CD4-positive, alpha-beta memory T cell (primary cell): ENCODE data around the gene LONP2. TPM values are rescaled to one million over a fixed set of nuclear protein-coding genes. Genes with fewer than 3 reads are reported as not detected.

Experiments
- CTCF ChIA-PET: fragments of 350-600 bp; sonication (Branson Sonifier 250); formaldehyde crosslinking; loops from one replicate; lab custom pipeline; 2021; ENCODE audit warnings: inconsistent platforms; ENCODE audit not compliant: partially characterized antibody; lab: Charles Lee
- POLR2A ChIA-PET: fragments of 350-600 bp; sonication (Branson Sonifier 250); formaldehyde crosslinking; loops from one replicate; lab custom pipeline; 2021; ENCODE audit not compliant: partially characterized antibody; lab: Charles Lee
- DNase-seq, 5 donors: peaks; one replicate each; pipeline versions ENCODE4 v3.0.0 to v3.0.0-alpha.2; 2020 to 2022; ENCODE audit warnings: mixed read lengths in 1 of 5
- H3K27ac ChIP-seq: one replicate; pipeline ENCODE4 v1.7.0; 2013; ENCODE audit warnings: low read depth, low read length
- H3K27me3 ChIP-seq: 2 replicates; pipeline ENCODE4 v1.7.0; 2013; ENCODE audit warnings: mild to moderate bottlenecking, low read length, moderate library complexity; ENCODE audit not compliant: insufficient read depth
- H3K36me3 ChIP-seq: 2 replicates; pipeline ENCODE4 v1.7.0; 2013; ENCODE audit warnings: mild to moderate bottlenecking, low read length, moderate library complexity; ENCODE audit not compliant: insufficient read depth
- H3K4me1 ChIP-seq: 2 replicates; pipeline ENCODE4 v1.7.0; 2013; ENCODE audit warnings: mild to moderate bottlenecking, low read length, moderate library complexity; ENCODE audit not compliant: insufficient read depth
- H3K4me3 ChIP-seq, 2 donors: one replicate each; pipeline ENCODE4 v1.7.0; 2013; ENCODE audit warnings: low read length in 2 of 2, mild to moderate bottlenecking in 1 of 2
- H3K9me3 ChIP-seq, 2 donors: one replicate each; pipeline ENCODE4 v1.7.0; 2013; ENCODE audit warnings: low read length in 2 of 2, control low read depth in 1 of 2; ENCODE audit not compliant: control insufficient read depth in 1 of 2
- H3K27ac Mint-ChIP-seq, 7 donors: one replicate each; pipeline ENCODE4 v1.8.0; 2020 to 2021; ENCODE audit warnings: mixed read lengths in 7 of 7, mild to moderate bottlenecking in 6 of 7, inconsistent platforms in 3 of 7, moderate library complexity in 3 of 7
- H3K27me3 Mint-ChIP-seq, 2 donors: one replicate each; pipeline ENCODE4 v1.8.0; 2020 to 2021; ENCODE audit warnings: mixed read lengths in 2 of 2
- H3K36me3 Mint-ChIP-seq, 2 donors: one replicate each; pipeline ENCODE4 v1.8.0; 2020 to 2021; ENCODE audit warnings: mixed read lengths in 2 of 2, inconsistent platforms in 1 of 2, mild to moderate bottlenecking in 1 of 2
- H3K4me1 Mint-ChIP-seq, 4 donors: one replicate each; pipeline ENCODE4 v1.8.0; 2020 to 2021; ENCODE audit warnings: mixed read lengths in 4 of 4, mild to moderate bottlenecking in 1 of 4
- H3K4me3 Mint-ChIP-seq, 8 donors: one replicate each; pipeline ENCODE4 v1.8.0; 2020 to 2021; ENCODE audit warnings: mixed read lengths in 8 of 8, mild to moderate bottlenecking in 7 of 8, moderate library complexity in 6 of 8, inconsistent platforms in 3 of 8
- H3K9me3 Mint-ChIP-seq, 8 donors: one replicate each; pipeline ENCODE4 v1.8.0; 2020 to 2021; ENCODE audit warnings: mixed read lengths in 8 of 8, mild to moderate bottlenecking in 5 of 8, inconsistent platforms in 3 of 8, moderate library complexity in 1 of 8
- intact Hi-C: fragments of 100-400 bp; cut with micrococcal nuclease; formaldehyde crosslinking; loops from one replicate; pipeline ENCODE4 v1.15.1; 2023
- polyA plus RNA-seq, 2 donors: library from polyadenylated mRNA; unstranded; fragments of 300-500 nt; fragmentation: Illumina TruSeq; gene quantifications; one replicate each; pipeline ENCODE4 v1.2.3, GENCODE V29; 2021
- total RNA-seq, 2 experiments: library from RNA; stranded (reverse); gene quantifications; one replicate each; pipeline ENCODE4 v1.2.3, GENCODE V29; 2021

LONP2 gene
- total and polyA plus RNA-seq, 4 experiments from 2014 or later: 33.4 to 101 (median 69.9) TPM

DNA sequence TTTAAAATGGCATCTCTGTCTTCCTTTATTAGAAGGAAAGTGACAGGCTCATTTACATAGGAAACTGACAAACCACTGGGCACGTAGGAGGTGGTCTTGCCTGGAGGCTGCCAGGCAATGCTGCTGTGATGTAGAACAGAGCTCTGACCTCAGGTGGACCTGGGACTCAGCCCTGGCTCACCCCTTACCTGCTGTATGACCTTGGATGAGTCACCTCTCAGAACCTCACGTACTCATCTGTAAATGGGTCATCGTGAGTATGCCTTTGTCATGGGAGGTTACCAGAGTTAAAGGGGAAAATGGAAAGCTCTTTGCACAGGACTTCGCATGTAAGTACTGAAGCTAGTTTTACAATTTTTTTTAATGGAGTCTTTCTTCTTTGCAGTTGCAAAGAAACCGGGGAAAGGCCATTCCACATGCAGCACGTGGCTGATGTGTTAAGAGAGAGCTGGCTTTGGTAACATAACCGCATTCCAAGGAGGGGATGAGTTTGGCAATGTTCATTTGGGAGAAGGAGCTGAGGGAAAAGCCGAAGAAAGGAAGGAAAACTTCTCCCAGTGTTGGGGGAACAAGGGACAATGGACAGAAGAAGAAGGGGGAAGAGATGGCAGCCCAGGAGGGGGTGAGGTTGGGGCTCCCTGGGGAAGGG is 37.4 kb upstream of the LONP2 start:
- Mint-ChIP-seq H3K4me3 (no peak overlapping the region), H3K9me3 (no peaks in the 10 kb centered on the region), H3K36me3 (no peaks in the 10 kb centered on the region), H3K27me3 (peaks cover 8 to 13% of the 10 kb centered on the region in 2 donors), H3K27ac (no peak overlapping the region), H3K4me1 (no peaks in the 10 kb centered on the region)
- H3K9me3 ChIP-seq: no peaks in the 10 kb centered on the region
- H3K36me3 ChIP-seq: no peaks in the 10 kb centered on the region
- H3K27me3 ChIP-seq: no peaks in the 10 kb centered on the region
- H3K4me1 ChIP-seq: no peaks in the 10 kb centered on the region
- no peak for DNase-seq
- H3K27ac ChIP-seq: no peak overlapping the region
- no peak overlapping the region for H3K4me3 ChIP-seq
- intact Hi-C loops: no loop called here
- CTCF ChIA-PET: no interaction called here
- POLR2A ChIA-PET: no interaction called here

- Mint-ChIP-seq H3K36me3 (no peaks in the 10 kb centered on the region), H3K4me3 (no peak overlapping the region), H3K27me3 (peaks cover 5 to 10% of the 10 kb centered on the region in 2 donors), H3K9me3 (no peaks in the 10 kb centered on the region), H3K4me1 (no peaks in the 10 kb centered on the region), H3K27ac (peak overlapping the region in 1 of 7 donors; percentile 68)
- H3K27me3 ChIP-seq: no peaks in the 10 kb centered on the region
- no peak overlapping the region for H3K4me3 ChIP-seq
- H3K27ac ChIP-seq: no peak overlapping the region
- DNase-seq: no peak
- intact Hi-C loops: no loop called here
- ChIA-PET CTCF (no interaction called here), POLR2A (no interaction called here)
- no peaks in the 10 kb centered on the region for H3K4me1 ChIP-seq
- H3K36me3 ChIP-seq: no peaks in the 10 kb centered on the region
- H3K9me3 ChIP-seq: no peaks in the 10 kb centered on the region
Measured at GRCh38 chr16:48210747-48211146, 33.4 kb upstream of the LONP2 start.

GRCh38 chr16:48212033-48212432 is 32.1 kb upstream of the LONP2 start:
- Histone ChIP-seq H3K27me3 (no peaks in the 10 kb centered on the region), H3K27ac (no peak overlapping the region), H3K36me3 (no peaks in the 10 kb centered on the region), H3K9me3 (no peaks in the 10 kb centered on the region), H3K4me1 (no peaks in the 10 kb centered on the region), H3K4me3 (no peak overlapping the region)
- CTCF ChIA-PET: interaction anchor here (1.0 to 1.6 kb wide), 2 partner anchors 47 to 71 kb away, joined by 3 to 5 read pairs; no protein-coding TSS in a partner anchor
- POLR2A ChIA-PET: no interaction called here
- H3K36me3 Mint-ChIP-seq: no peaks in the 10 kb centered on the region
- H3K4me3 Mint-ChIP-seq: no peak overlapping the region
- H3K4me1 Mint-ChIP-seq: no peaks in the 10 kb centered on the region
- H3K27ac Mint-ChIP-seq: no peak overlapping the region
- intact Hi-C loops: no loop called here
- no peak for DNase-seq
- H3K27me3 Mint-ChIP-seq: peaks cover 3 to 8% of the 10 kb centered on the region in 2 donors
- H3K9me3 Mint-ChIP-seq: no peaks in the 10 kb centered on the region

DNA sequence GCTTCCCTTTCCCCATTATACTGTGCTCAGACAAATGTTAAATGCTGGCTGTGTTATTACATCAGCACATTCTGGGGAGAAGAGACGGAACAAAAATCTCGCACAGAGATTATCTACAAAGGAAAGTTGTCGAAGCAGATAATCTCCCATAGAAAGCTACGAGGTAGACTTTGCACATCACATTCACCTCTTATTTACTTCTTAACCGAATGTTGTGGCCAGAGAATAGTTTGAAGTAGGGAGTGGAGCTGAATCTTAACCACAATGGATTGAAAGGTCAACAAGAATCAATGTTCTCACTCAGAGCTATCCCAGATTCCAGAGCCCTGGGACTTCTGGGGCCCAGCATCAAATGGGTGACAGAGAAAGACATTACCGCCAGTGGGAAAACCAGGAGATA is 28.4 kb upstream of the LONP2 start:
- intact Hi-C loops: no loop called here
- no peak overlapping the region for H3K4me3 Mint-ChIP-seq
- no peaks in the 10 kb centered on the region for H3K36me3 ChIP-seq
- ChIA-PET CTCF (no interaction called here), POLR2A (no interaction called here)
- H3K27me3 Mint-ChIP-seq: no peaks in the 10 kb centered on the region
- H3K4me1 ChIP-seq: no peaks in the 10 kb centered on the region
- no peaks in the 10 kb centered on the region for H3K36me3 Mint-ChIP-seq
- H3K4me3 ChIP-seq: no peak overlapping the region
- no peaks in the 10 kb centered on the region for H3K4me1 Mint-ChIP-seq
- no peaks in the 10 kb centered on the region for H3K27me3 ChIP-seq
- H3K9me3 ChIP-seq: no peaks in the 10 kb centered on the region
- peaks cover 0 to 2% (median 0%) of the 10 kb centered on the region in 8 donors for H3K9me3 Mint-ChIP-seq
- no peak overlapping the region for H3K27ac ChIP-seq
- DNase-seq: no peak
- no peak overlapping the region for H3K27ac Mint-ChIP-seq

- Mint-ChIP-seq H3K27me3 (no peaks in the 10 kb centered on the region), H3K36me3 (no peaks in the 10 kb centered on the region), H3K27ac (no peak overlapping the region), H3K4me1 (no peaks in the 10 kb centered on the region), H3K4me3 (no peak overlapping the region), H3K9me3 (peaks cover 0 to 2% (median 0%) of the 10 kb centered on the region in 8 donors)
- no peaks in the 10 kb centered on the region for H3K36me3 ChIP-seq
- H3K4me3 ChIP-seq: no peak overlapping the region
- no peak overlapping the region for H3K27ac ChIP-seq
- no peaks in the 10 kb centered on the region for H3K27me3 ChIP-seq
- ChIA-PET POLR2A (no interaction called here), CTCF (no interaction called here)
- intact Hi-C loops: no loop called here
- no peak for DNase-seq
- H3K4me1 ChIP-seq: no peaks in the 10 kb centered on the region
- H3K9me3 ChIP-seq: no peaks in the 10 kb centered on the region
Measured at GRCh38 chr16:48217708-48218107, 26.4 kb upstream of the LONP2 start.

DNA sequence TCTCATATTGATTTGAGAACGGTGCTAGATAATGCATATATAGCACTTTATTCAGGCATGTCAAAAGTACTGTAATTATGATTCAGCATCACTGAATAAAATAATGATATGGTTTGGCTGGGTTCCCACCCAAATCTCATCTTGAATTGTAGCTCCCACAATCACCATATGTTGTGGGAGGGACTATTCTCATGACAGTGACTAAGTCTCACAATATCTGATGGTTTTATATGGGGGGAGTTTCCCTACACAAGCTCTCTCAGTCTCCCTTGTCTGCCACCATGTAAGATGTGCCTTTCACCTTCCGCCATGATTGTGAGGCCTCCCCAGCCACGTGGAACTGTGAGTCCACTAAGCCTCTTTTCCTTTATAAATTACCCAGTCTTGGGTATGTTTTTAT is 25.6 kb upstream of the LONP2 start:
- intact Hi-C loops: no loop called here
- Histone ChIP-seq H3K4me1 (no peaks in the 10 kb centered on the region), H3K27me3 (no peaks in the 10 kb centered on the region), H3K36me3 (no peaks in the 10 kb centered on the region), H3K4me3 (no peak overlapping the region), H3K27ac (no peak overlapping the region), H3K9me3 (no peaks in the 10 kb centered on the region)
- no peaks in the 10 kb centered on the region for H3K36me3 Mint-ChIP-seq
- CTCF ChIA-PET: no interaction called here
- no peak overlapping the region for H3K27ac Mint-ChIP-seq
- no peak for DNase-seq
- POLR2A ChIA-PET: no interaction called here
- H3K9me3 Mint-ChIP-seq: peaks cover 0 to 2% (median 0%) of the 10 kb centered on the region in 8 donors
- H3K4me3 Mint-ChIP-seq: no peak overlapping the region
- no peaks in the 10 kb centered on the region for H3K4me1 Mint-ChIP-seq
- H3K27me3 Mint-ChIP-seq: peaks cover 0 to 1% of the 10 kb centered on the region in 2 donors

DNA sequence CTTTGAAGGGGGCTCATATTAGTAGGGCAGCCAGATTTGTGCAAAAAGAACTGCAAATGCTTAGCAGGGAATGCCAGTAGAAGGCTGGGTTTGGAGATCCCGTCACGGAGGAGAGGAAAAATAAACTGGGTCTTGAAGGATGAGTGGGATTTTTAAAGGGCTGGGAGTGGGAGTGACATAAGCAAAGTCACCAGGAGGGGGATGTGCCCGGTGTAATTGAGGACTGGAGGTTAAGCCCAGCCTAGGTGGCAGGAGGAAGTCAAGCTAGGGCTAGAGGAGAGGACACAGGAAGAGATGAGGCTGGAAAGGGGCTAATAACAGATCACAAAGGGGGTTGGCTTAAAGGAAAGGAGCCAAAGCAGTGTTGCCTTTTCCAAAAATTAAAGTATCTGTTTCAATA is 23.2 kb upstream of the LONP2 start:
- Mint-ChIP-seq H3K4me1 (no peaks in the 10 kb centered on the region), H3K9me3 (peaks cover 0 to 2% (median 0%) of the 10 kb centered on the region in 8 donors)

More for the DNA sequence above, 23.2 kb upstream of the LONP2 start:
- no peak overlapping the region for H3K4me3 Mint-ChIP-seq
- no peaks in the 10 kb centered on the region for H3K4me1 ChIP-seq
- H3K27me3 Mint-ChIP-seq: peaks cover 0 to 1% of the 10 kb centered on the region in 2 donors
- no peak overlapping the region for H3K27ac ChIP-seq
- no peak for DNase-seq
- ChIA-PET POLR2A (no interaction called here), CTCF (no interaction called here)
- H3K36me3 Mint-ChIP-seq: no peaks in the 10 kb centered on the region
- H3K9me3 ChIP-seq: no peaks in the 10 kb centered on the region
- H3K4me3 ChIP-seq: no peak overlapping the region
- intact Hi-C loops: no loop called here
- no peaks in the 10 kb centered on the region for H3K36me3 ChIP-seq
- H3K27me3 ChIP-seq: no peaks in the 10 kb centered on the region
- no peak overlapping the region for H3K27ac Mint-ChIP-seq
